ENCODE measurements around the gene ZDHHC11.

- TF ChIP-seq CTCF (IDR thresholded peaks at IDR 0.05; ENCODE audit: low read depth, low read length) = no peak
- TF ChIP-seq EZH2phosphoT487 (IDR thresholded peaks at IDR 0.05; ENCODE audit: low read depth) = no peak
These were observed 8.6 kb upstream of the ZDHHC11 start for GRCh38 chr5:859391-859790.

Measured in OCI-LY3 (cell line).